WTC11 (cell line): ENCODE data around the gene SKAP1. TPM values are rescaled to one million over a fixed set of nuclear protein-coding genes. Genes with fewer than 3 reads are reported as not detected.

ENCODE experiments used
- ATAC-seq: fragments of 200-7000 bp; cut with Tn5 transposase; 2 replicates; pipeline ENCODE4 v1.10.0; 2021; ENCODE audit warnings: mild to moderate bottlenecking, moderate library complexity
- CTCF ChIA-PET: fragments of 300-600 bp; sonication (Branson Sonifier 250); formaldehyde crosslinking; loops from one replicate; lab custom pipeline; 2021; ENCODE audit warnings: antibody characterized with exemption; lab: Charles Lee
- POLR2A ChIA-PET: fragments of 350-600 bp; sonication (Branson Sonifier 250); formaldehyde crosslinking; loops from one replicate; lab custom pipeline; 2021; ENCODE audit warnings: antibody characterized with exemption; lab: Charles Lee
- DNase-seq: peaks from one replicate; pipeline ENCODE4 v3.0.0; 2021; ENCODE audit warnings: low spot score
- H3K27ac Mint-ChIP-seq: 2 replicates; pipeline ENCODE4 v1.8.0; 2021; ENCODE audit warnings: mixed read lengths
- H3K27me3 Mint-ChIP-seq: 2 replicates; pipeline ENCODE4 v1.8.0; 2021; ENCODE audit warnings: low read depth, mild to moderate bottlenecking, moderate library complexity, mixed read lengths
- H3K36me3 Mint-ChIP-seq: 2 replicates; pipeline ENCODE4 v1.8.0; 2021; ENCODE audit warnings: mixed read lengths
- H3K4me1 Mint-ChIP-seq: 2 replicates; pipeline ENCODE4 v1.8.0; 2022; ENCODE audit warnings: mixed read lengths
- H3K4me3 Mint-ChIP-seq: 2 replicates; pipeline ENCODE4 v1.8.0; 2021; ENCODE audit warnings: mild to moderate bottlenecking, moderate library complexity, mixed read lengths
- H3K9me3 Mint-ChIP-seq: 2 replicates; pipeline ENCODE4 v1.8.0; 2021; ENCODE audit warnings: mixed read lengths
- AR ChIP-seq: fragments of 250-450 bp; sonication (Bioruptor Pico); IDR thresholded peaks from 2 replicates; pipeline ENCODE4 v1.9.0; 2021; ENCODE audit warnings: mild to moderate bottlenecking
- GABPB1 ChIP-seq: sonication (generic); formaldehyde crosslinking; IDR thresholded peaks from 2 replicates; pipeline ENCODE4 v1.8.1; 2023; ENCODE audit warnings: mild to moderate bottlenecking, missing genetic modification reagents
- GRHL2 ChIP-seq: fragments of 250-450 bp; sonication (Bioruptor Pico); IDR thresholded peaks from 2 replicates; pipeline ENCODE4 v1.8.0; 2022; ENCODE audit warnings: mild to moderate bottlenecking, moderate library complexity; ENCODE audit not compliant: insufficient replicate concordance, severe bottlenecking
- JUN ChIP-seq: sonication (generic); formaldehyde crosslinking; IDR thresholded peaks from 2 replicates; pipeline ENCODE4 v1.8.0; 2023; ENCODE audit warnings: mild to moderate bottlenecking, missing genetic modification reagents
- MAX ChIP-seq: sonication (generic); formaldehyde crosslinking; IDR thresholded peaks from 2 replicates; pipeline ENCODE4 v1.8.0; 2022; ENCODE audit warnings: mild to moderate bottlenecking, missing genetic modification reagents
- PRRX2 ChIP-seq: fragments of 250-450 bp; sonication (Bioruptor Pico); IDR thresholded peaks from 2 replicates; pipeline ENCODE4 v1.8.0; 2021; ENCODE audit warnings: mild to moderate bottlenecking
- RORB ChIP-seq: fragments of 250-450 bp; sonication (Bioruptor Pico); IDR thresholded peaks from 2 replicates; pipeline ENCODE4 v1.9.0; 2021; ENCODE audit warnings: mild to moderate bottlenecking
- SMAD4 ChIP-seq: sonication (generic); formaldehyde crosslinking; IDR thresholded peaks from 2 replicates; pipeline ENCODE4 v1.8.0; 2022; ENCODE audit warnings: mild to moderate bottlenecking, missing genetic modification reagents
- USF1 ChIP-seq: sonication (generic); formaldehyde crosslinking; IDR thresholded peaks from 2 replicates; pipeline ENCODE4 v1.8.0; 2022; ENCODE audit warnings: mild to moderate bottlenecking, missing genetic modification reagents
- ZBTB21 ChIP-seq: sonication (generic); formaldehyde crosslinking; IDR thresholded peaks from 2 replicates; pipeline ENCODE4 v1.8.1; 2023; ENCODE audit warnings: mild to moderate bottlenecking, missing genetic modification reagents, borderline replicate concordance
- ZBTB43 ChIP-seq: sonication (generic); formaldehyde crosslinking; IDR thresholded peaks from 2 replicates; pipeline ENCODE4 v1.8.1; 2023; ENCODE audit warnings: mild to moderate bottlenecking, missing genetic modification reagents
- ZNF671 ChIP-seq: fragments of 250-450 bp; sonication (Bioruptor Pico); IDR thresholded peaks from 2 replicates; pipeline ENCODE4 v1.8.0; 2021; ENCODE audit warnings: mild to moderate bottlenecking
- total RNA-seq: library from RNA; stranded (reverse); gene quantifications from 3 replicates; pipeline ENCODE4 v1.2.3, GENCODE V29; 2021
- TF ChIP-seq, protein P1 (sequence below): fragments of 250-450 bp; sonication (Bioruptor Pico); IDR thresholded peaks from 2 replicates; pipeline ENCODE4 v2.1.2; 2022; ENCODE audit warnings: mild to moderate bottlenecking, moderate library complexity
- TF ChIP-seq, protein P2 (sequence below): sonication (generic); formaldehyde crosslinking; conservative IDR thresholded peaks from 2 replicates; pipeline ENCODE4 v1.8.1; 2022; ENCODE audit warnings: mild to moderate bottlenecking, missing genetic modification reagents
- TF ChIP-seq, protein P3 (sequence below): fragments of 250-450 bp; sonication (Bioruptor Pico); IDR thresholded peaks from 2 replicates; pipeline ENCODE4 v1.9.0; 2021; ENCODE audit warnings: moderate library complexity, mild to moderate bottlenecking, inconsistent platforms, borderline replicate concordance
- TF ChIP-seq, protein P4 (sequence below): sonication (generic); formaldehyde crosslinking; IDR thresholded peaks from 2 replicates; pipeline ENCODE4 v1.8.0; 2022; ENCODE audit warnings: mild to moderate bottlenecking, missing genetic modification reagents
- TF ChIP-seq, protein P5 (sequence below): sonication (generic); formaldehyde crosslinking; IDR thresholded peaks from 2 replicates; pipeline ENCODE4 v1.8.1; 2022; ENCODE audit warnings: mild to moderate bottlenecking, missing genetic modification reagents, moderate library complexity, borderline replicate concordance

Gene SKAP1
- total RNA-seq, 1 experiment from 2014 or later, result not detected

- ChIA-PET POLR2A (no interaction called here), CTCF (no interaction called here)
- Mint-ChIP-seq H3K4me1 (peaks cover 5% of the 10 kb centered on the region), H3K27me3 (no peaks in the 10 kb centered on the region; the same call in 1 of the 2 replicates), H3K4me3 (no peak overlapping the region), H3K9me3 (no peaks in the 10 kb centered on the region)
- ATAC-seq, result no peak
- TF ChIP-seq, protein P1, sequence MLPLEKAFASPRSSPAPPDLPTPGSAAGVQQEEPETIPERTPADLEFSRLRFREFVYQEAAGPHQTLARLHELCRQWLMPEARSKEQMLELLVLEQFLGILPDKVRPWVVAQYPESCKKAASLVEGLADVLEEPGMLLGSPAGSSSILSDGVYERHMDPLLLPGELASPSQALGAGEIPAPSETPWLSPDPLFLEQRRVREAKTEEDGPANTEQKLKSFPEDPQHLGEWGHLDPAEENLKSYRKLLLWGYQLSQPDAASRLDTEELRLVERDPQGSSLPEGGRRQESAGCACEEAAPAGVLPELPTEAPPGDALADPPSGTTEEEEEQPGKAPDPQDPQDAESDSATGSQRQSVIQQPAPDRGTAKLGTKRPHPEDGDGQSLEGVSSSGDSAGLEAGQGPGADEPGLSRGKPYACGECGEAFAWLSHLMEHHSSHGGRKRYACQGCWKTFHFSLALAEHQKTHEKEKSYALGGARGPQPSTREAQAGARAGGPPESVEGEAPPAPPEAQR (CRISPR knock-in tag), result no peak
- TF ChIP-seq ZBTB43 (CRISPR knock-in tag), result no peak
- TF ChIP-seq RORB (CRISPR knock-in tag), result no peak
- no peak for TF ChIP-seq GABPB1 (CRISPR knock-in tag)
- no peak for TF ChIP-seq SMAD4 (CRISPR knock-in tag)
- no peak for TF ChIP-seq ZNF671 (CRISPR knock-in tag)
- no peak for TF ChIP-seq AR
- no peak for TF ChIP-seq ZBTB21 (CRISPR knock-in tag)
- TF ChIP-seq USF1 (CRISPR knock-in tag), result no peak
- no peak for TF ChIP-seq PRRX2 (CRISPR knock-in tag)
- no peak for TF ChIP-seq GRHL2 (CRISPR knock-in tag)
- TF ChIP-seq, protein P2, sequence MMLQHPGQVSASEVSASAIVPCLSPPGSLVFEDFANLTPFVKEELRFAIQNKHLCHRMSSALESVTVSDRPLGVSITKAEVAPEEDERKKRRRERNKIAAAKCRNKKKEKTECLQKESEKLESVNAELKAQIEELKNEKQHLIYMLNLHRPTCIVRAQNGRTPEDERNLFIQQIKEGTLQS (CRISPR knock-in tag), result no peak
- TF ChIP-seq, protein P3, sequence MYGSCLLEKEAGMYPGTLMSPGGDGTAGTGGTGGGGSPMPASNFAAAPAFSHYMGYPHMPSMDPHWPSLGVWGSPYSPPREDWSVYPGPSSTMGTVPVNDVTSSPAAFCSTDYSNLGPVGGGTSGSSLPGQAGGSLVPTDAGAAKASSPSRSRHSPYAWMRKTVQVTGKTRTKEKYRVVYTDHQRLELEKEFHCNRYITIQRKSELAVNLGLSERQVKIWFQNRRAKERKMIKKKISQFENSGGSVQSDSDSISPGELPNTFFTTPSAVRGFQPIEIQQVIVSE (CRISPR knock-in tag), result no peak
- TF ChIP-seq MAX, result no peak
- TF ChIP-seq, protein P4, sequence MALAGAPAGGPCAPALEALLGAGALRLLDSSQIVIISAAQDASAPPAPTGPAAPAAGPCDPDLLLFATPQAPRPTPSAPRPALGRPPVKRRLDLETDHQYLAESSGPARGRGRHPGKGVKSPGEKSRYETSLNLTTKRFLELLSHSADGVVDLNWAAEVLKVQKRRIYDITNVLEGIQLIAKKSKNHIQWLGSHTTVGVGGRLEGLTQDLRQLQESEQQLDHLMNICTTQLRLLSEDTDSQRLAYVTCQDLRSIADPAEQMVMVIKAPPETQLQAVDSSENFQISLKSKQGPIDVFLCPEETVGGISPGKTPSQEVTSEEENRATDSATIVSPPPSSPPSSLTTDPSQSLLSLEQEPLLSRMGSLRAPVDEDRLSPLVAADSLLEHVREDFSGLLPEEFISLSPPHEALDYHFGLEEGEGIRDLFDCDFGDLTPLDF (CRISPR knock-in tag), result no peak
- TF ChIP-seq JUN (CRISPR knock-in tag), result no peak
- TF ChIP-seq, protein P5, sequence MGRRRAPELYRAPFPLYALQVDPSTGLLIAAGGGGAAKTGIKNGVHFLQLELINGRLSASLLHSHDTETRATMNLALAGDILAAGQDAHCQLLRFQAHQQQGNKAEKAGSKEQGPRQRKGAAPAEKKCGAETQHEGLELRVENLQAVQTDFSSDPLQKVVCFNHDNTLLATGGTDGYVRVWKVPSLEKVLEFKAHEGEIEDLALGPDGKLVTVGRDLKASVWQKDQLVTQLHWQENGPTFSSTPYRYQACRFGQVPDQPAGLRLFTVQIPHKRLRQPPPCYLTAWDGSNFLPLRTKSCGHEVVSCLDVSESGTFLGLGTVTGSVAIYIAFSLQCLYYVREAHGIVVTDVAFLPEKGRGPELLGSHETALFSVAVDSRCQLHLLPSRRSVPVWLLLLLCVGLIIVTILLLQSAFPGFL, result no peak
- TF ChIP-seq, all 79 proteins: peak for 0
- DNase-seq, result no peak
- H3K36me3 Mint-ChIP-seq, result no peaks in the 10 kb centered on the region
- no peak overlapping the region for H3K27ac Mint-ChIP-seq
Observed at GRCh38 chr17:48296453-48296852, 133.6 kb downstream of the SKAP1 start.
